ENCODE results near the gene PSMD2. TPM values are rescaled to one million over a fixed set of nuclear protein-coding genes. Genes with fewer than 3 reads are reported as not detected.
A peak's percentile ranks its signal among the peaks of the same experiment; 100 is the strongest.

Gene PSMD2
- total RNA-seq, 1 experiment from 2014 or later = 302 TPM

DNA sequence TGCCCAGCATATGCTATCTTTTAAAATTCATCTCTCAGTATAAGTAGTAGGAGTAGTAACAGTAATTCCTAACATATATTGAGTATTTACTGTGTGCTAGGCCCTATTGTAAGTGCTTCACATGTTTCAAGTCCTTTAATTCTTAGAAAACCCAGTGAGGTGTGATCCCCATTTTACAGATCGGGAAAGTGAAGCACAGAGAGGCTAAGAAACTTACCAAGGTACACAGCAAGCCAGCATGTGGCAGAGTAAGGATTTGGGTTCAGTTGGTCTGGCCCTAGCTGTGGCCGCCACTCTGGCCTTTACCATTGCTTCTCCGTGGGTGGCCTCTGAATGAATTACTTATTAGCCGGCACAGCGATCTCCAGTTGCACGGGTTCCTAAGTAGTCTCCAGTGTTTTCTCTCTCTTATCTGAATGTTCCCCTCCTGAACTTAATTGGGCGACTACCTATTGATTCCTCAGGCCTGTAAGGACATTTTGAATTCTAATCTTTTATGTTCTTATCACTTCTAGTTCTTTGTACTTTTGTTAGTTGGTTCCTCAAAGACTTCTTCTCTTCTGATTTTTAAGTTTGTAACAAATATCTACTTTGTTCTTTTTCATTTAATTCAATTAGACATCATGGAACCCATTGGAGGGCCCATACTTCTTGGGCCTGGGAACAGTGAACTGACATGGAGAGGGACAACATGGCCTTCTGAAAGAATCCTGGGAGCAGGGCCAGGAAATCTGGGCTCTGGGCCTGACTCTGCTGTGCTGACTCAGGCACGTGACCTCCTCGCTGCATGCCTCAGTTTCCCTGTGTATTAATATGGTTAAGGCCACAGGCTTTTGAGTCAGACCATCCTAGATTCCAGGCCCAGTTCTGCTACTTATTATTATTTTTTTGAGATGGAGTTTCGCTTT, 50.8 kb downstream of the PSMD2 start:
- Histone ChIP-seq H3K36me3 (no peaks in the 10 kb centered on the region), H3K9me3 (replicated peaks) (no peaks in the 10 kb centered on the region), H3K27ac (no peak overlapping the region), H3K27me3 (no peaks in the 10 kb centered on the region), H3K4me3 (no peak overlapping the region), H3K4me1 (no peaks in the 10 kb centered on the region)
- DNase-seq = no peak

DNA sequence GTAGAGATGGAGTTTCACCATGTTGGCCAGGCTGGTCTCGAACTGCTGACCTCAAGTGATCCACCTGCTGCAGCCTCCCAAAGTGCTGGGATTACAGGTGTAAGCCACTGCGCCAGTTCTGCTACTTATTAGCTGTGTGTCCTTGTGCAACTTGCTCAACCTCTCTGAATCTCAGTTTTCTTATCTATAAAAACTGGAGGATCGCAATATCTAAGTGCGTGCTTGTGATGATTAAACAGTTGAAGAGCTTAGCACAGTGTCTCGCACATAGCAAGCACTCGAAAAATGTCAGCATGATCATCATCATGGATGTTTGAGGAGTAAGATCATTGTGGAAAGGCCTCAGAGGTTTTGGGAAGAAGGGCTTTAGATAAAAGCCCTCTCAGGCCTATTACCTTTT, 51.6 kb downstream of the PSMD2 start:
- no peak overlapping the region for H3K27ac ChIP-seq
- H3K9me3 ChIP-seq (replicated peaks) = no peaks in the 10 kb centered on the region
- H3K36me3 ChIP-seq = no peaks in the 10 kb centered on the region
- H3K27me3 ChIP-seq = no peaks in the 10 kb centered on the region
- peaks cover 4% of the 10 kb centered on the region; the same call in 1 of the 2 replicates for H3K4me1 ChIP-seq
- H3K4me3 ChIP-seq = no peak overlapping the region
- no peak for DNase-seq

DNA sequence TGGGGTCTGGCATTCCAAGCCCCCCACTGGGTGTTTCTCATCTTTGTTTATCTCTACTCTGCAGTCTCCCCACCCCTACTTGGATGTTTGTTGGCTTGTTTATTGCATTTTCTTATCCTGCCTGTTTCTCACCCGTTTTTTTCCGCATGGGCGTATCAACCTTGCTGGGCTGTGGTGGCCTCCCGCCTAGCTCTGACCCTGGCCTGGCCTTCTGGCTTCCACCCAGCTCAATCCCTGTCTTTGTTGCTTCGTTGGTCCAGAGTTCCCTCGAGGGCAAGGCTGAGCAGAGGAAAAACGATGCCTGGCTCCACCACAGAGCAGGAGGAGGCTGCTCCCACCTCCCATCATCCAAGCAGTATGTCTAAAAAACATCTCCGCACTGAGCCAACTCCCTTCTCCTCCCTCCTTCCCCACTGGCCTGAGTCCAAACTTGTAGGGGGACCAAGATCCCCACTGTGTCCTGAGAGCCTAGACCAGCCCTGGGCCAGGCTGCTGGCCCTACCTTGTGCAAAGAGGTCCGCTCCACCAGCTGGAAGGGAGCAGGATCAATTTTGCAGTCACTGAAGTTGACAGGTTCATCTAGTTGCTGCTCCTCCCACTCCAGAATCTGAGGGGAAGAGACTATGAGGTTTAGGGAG, 52.6 kb downstream of the PSMD2 start:
- Histone ChIP-seq H3K4me3 (no peak overlapping the region), H3K27me3 (no peaks in the 10 kb centered on the region), H3K9me3 (replicated peaks) (no peaks in the 10 kb centered on the region), H3K27ac (no peak overlapping the region), H3K36me3 (no peaks in the 10 kb centered on the region), H3K4me1 (peaks cover 8% of the 10 kb centered on the region; the same call in 1 of the 2 replicates)
- DNase-seq = no peak

DNA sequence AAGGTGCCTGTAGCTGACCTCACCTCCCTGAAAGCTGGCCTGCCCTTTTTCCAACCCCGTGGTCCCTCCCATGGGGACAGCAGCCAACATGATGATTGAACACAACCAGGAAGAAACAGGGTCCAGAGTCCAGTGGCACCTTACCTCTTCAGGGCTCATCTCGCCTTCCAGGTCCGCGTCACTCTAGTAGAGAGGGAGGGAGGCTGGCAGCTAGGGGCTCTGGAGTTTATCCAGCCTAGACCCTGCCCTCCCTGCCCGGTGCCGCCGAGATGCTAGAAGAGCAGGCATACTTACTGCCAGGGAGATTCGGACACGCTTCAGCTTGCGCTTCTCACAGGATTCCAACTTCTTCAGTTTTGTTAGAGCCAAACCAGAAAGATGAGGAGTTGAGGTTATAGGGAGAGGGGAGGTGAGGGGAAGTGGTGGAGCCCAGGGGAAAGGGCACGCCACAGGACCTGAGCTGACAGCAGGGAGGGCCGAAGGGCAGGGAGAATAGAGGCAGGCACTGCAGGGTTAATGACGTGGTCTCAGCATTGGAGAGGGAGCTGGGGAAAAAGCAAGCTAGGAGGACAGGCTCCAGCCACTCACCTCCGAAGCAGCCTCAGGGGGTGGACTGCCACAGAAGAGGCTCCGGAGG, 53.2 kb downstream of the PSMD2 start:
- H3K4me1 ChIP-seq = peaks cover 8% of the 10 kb centered on the region; the same call in 1 of the 2 replicates
- no peaks in the 10 kb centered on the region for H3K36me3 ChIP-seq
- H3K4me3 ChIP-seq = no peak overlapping the region
- DNase-seq = no peak
- no peaks in the 10 kb centered on the region for H3K27me3 ChIP-seq
- no peak overlapping the region for H3K27ac ChIP-seq
- no peaks in the 10 kb centered on the region for H3K9me3 ChIP-seq (replicated peaks)

- Histone ChIP-seq H3K36me3 (no peaks in the 10 kb centered on the region), H3K4me1 (peaks cover 8% of the 10 kb centered on the region; the same call in 1 of the 2 replicates), H3K4me3 (no peak overlapping the region), H3K27ac (no peak overlapping the region), H3K9me3 (replicated peaks) (no peaks in the 10 kb centered on the region), H3K27me3 (no peaks in the 10 kb centered on the region)
- DNase-seq = no peak
Observed at GRCh38 chr3:184352897-184353545, 54.0 kb downstream of the PSMD2 start.

DNA sequence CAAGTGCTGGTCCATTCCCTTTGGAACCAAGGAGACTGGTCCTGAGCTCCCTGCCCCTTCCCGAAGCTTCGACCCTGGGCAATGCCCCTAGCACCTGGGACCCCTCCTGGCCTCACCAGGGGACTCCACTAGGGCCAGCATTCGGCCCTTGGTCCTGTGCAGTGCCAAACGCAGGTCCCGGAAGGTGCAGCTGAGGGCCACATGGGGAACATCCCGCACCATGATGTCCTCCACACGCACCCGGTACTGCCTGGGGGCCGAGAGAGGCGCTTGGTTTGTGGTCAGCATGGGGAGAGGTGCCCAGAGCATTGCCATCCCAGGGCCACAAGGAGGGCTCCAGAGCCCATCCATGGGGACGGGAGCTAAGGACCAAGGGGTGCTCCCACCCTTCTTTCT, 54.5 kb downstream of the PSMD2 start:
- Histone ChIP-seq H3K27me3 (no peaks in the 10 kb centered on the region), H3K4me3 (no peak overlapping the region), H3K27ac (no peak overlapping the region), H3K4me1 (peaks cover 8% of the 10 kb centered on the region; the same call in 1 of the 2 replicates), H3K36me3 (no peaks in the 10 kb centered on the region), H3K9me3 (replicated peaks) (no peaks in the 10 kb centered on the region)
- DNase-seq = no peak

DNA sequence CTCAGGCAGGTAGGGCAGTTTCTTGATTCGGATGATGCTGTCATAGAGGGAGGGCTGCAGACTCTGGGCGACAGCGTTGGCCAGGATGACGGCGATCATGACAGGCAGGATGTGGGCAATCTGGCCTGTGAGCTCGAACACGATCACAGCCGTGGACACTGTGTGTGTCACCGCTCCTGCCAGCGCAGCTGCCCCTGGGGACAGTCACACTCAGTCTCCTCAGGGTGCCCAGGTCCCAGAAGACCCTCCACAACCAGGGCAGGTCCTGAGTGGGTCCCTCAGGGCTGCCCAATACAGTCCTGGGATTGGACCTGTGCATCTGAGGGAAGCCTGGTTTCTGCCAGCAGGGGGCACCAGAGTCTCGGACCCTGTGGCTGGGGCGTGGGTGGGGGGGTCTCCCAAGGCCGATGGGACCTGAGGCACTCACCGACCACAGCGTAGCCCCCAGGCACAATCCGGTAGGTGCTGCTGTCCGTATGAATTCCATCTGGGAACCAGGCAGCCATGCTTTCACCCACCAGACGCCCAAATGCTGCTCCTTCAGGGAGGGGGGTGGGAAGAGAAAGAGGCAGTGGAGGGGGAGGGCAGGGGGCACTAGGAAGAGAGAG, 55.2 kb downstream of the PSMD2 start:
- no peak overlapping the region for H3K27ac ChIP-seq
- peak; percentile 44 to 65 for DNase-seq

GRCh38 chr3:184354754-184355153, 55.7 kb downstream of the PSMD2 start:
- H3K4me3 ChIP-seq = no peak overlapping the region
- H3K27me3 ChIP-seq = no peaks in the 10 kb centered on the region
- no peak for DNase-seq
- no peak overlapping the region for H3K27ac ChIP-seq
- no peaks in the 10 kb centered on the region for H3K36me3 ChIP-seq
- H3K4me1 ChIP-seq = peaks cover 8% of the 10 kb centered on the region; the same call in 1 of the 2 replicates
- no peaks in the 10 kb centered on the region for H3K9me3 ChIP-seq (replicated peaks)

More for the DNA sequence above, 55.2 kb downstream of the PSMD2 start:
- Histone ChIP-seq H3K27me3 (no peaks in the 10 kb centered on the region), H3K36me3 (no peaks in the 10 kb centered on the region), H3K4me1 (peaks cover 8% of the 10 kb centered on the region; the same call in 1 of the 2 replicates), H3K4me3 (no peak overlapping the region), H3K9me3 (replicated peaks) (no peaks in the 10 kb centered on the region)

DNA sequence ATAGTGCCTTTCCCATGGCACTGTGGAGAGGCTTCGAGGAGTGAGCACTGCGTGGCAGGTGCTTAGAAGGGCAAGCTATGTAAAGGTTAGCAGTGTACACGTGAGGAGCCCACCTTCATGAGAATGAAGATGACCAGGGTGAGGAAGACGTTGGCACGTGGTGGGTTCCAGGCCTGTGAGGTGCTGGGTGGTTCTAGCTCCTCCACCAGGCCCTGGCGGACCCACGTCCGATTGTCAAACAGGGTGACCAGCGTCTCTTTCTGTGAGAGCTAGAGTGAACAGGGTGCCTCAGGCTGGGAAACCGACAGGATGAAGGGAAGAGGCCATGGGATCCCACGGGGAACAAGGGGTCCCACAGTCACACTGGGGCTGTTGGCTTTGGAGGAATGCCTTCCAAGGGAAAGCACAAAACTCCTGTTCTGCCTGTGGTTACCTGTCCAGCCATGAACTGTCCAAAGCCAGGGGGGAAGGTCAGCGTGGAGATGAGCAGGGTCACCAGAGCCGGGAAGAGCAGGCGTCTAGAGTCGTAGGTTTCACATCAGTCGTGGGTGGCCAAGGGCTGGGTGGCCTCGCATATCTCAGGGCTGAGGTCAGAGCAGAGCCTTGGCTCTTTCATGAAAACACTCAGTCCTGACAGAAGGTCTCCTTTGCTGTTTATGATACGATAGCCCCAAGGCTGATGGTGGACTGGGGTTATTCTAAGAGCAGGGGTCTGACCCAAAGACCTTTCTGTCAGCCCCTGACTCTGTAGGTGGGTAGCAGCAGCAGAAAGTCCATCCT, 56.4 kb downstream of the PSMD2 start:
- Histone ChIP-seq H3K9me3 (replicated peaks) (no peaks in the 10 kb centered on the region), H3K27me3 (no peaks in the 10 kb centered on the region), H3K4me3 (no peak overlapping the region), H3K4me1 (peaks cover 8% of the 10 kb centered on the region; the same call in 1 of the 2 replicates), H3K36me3 (no peaks in the 10 kb centered on the region), H3K27ac (0 out of 2 replicates have a peak overlapping the region, but pooled peaks have one; percentile 7)
- DNase-seq = no peak

GRCh38 chr3:184357248-184358123, 58.4 kb downstream of the PSMD2 start:
- H3K27ac ChIP-seq = no peak overlapping the region
- H3K4me1 ChIP-seq = peaks cover 8% of the 10 kb centered on the region; the same call in 1 of the 2 replicates
- no peaks in the 10 kb centered on the region for H3K27me3 ChIP-seq
- no peak for DNase-seq
- no peaks in the 10 kb centered on the region for H3K9me3 ChIP-seq (replicated peaks)
- no peaks in the 10 kb centered on the region for H3K36me3 ChIP-seq
- H3K4me3 ChIP-seq = no peak overlapping the region

DNA sequence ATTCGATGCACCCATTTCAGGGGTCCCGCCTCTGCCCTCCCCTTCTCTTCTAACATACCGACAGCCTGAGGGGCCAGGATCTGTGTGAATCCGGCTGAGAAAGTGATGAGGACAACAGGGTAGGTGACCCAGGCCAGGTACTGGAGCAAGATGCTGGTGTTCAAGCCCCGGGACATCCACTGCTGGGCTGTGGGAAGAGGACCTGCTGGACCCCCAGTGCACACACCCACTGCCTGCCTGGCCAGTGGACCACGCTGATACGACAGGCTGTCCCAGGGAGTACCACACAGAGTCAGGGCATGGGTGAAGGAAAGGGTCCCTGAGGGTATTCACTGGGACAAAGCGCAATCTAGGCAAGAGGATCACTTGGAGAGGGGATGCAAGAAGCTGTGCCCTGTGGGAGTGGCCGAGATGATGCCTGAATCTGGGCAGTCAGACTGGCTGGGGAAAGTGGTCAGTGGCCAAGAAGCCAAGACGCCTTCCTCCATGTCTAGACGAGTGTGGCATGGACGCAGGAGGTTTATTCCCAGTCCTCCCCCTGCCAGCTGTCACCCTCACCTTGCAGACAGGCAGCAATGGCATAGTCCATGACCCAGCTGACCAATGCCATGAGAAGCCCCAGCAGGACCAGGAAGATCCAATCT, 59.2 kb downstream of the PSMD2 start:
- peaks cover 8% of the 10 kb centered on the region; the same call in 1 of the 2 replicates for H3K4me1 ChIP-seq
- H3K9me3 ChIP-seq (replicated peaks) = no peaks in the 10 kb centered on the region
- no peaks in the 10 kb centered on the region for H3K36me3 ChIP-seq
- DNase-seq = no peak
- H3K27me3 ChIP-seq = no peaks in the 10 kb centered on the region
- no peak overlapping the region for H3K27ac ChIP-seq
- H3K4me3 ChIP-seq = no peak overlapping the region

Measured in SJCRH30 (cell line).